BJ (cell line): ENCODE data around the gene ACOX3. TPM values are rescaled to one million over a fixed set of nuclear protein-coding genes. Genes with fewer than 3 reads are reported as not detected.
A peak's percentile ranks its signal among the peaks of the same experiment; 100 is the strongest.

Source experiments
- CTCF ChIA-PET: fragments of 350-600 bp; formaldehyde crosslinking; extraction: SDS; loops from one replicate; lab custom pipeline; 2021; ENCODE audit warnings: antibody characterized with exemption, inconsistent platforms; lab: Yijun Ruan, JAX
- POLR2A ChIA-PET: fragments of 300-600 bp; sonication (Branson Sonifier 250); formaldehyde crosslinking; extraction: SDS; loops from one replicate; lab custom pipeline; 2021; ENCODE audit warnings: antibody characterized with exemption; lab: Charles Lee
- DNase-seq: peaks from one replicate; pipeline ENCODE4 v3.0.0-alpha.2; 2011; ENCODE audit warnings: low read depth
- H3K27me3 ChIP-seq: 2 replicates; pipeline ENCODE4 v1.6.0; 2011; ENCODE audit warnings: low read length; ENCODE audit not compliant: control insufficient read depth, insufficient read depth
- H3K36me3 ChIP-seq: 2 replicates; pipeline ENCODE4 v1.5.1; 2011; ENCODE audit warnings: low read length; ENCODE audit not compliant: control insufficient read depth, insufficient read depth
- H3K4me3 ChIP-seq: 2 replicates; pipeline ENCODE4 v1.5.1; 2011; ENCODE audit warnings: low read depth, mild to moderate bottlenecking, control low read depth, low read length
- polyA plus RNA-seq: library from polyadenylated mRNA; depleted of rRNA; stranded (reverse); fragments of >200 nt; gene quantifications from 2 replicates; pipeline ENCODE4 v1.2.3, GENCODE V29; 2011
- TF ChIP-seq, protein P1 (sequence below): IDR thresholded peaks from 2 replicates; pipeline ENCODE4 v1.5.1; 2011; ENCODE audit warnings: low read depth, mild to moderate bottlenecking, control low read depth, inconsistent platforms, low read length, moderate library complexity; ENCODE audit not compliant: insufficient read depth

ACOX3 gene
- polyA plus RNA-seq, 1 experiment: 10.2 TPM

GRCh38 chr4:8395504-8396296, 44.8 kb downstream of the ACOX3 start:
- ChIA-PET CTCF (interaction anchor here (0.6 to 5.1 kb wide), 5 partner anchors 7 to 712 kb away, joined by 3 to 36 read pairs (median 6); no protein-coding TSS in a partner anchor), POLR2A (no interaction called here)
- no peaks in the 10 kb centered on the region for H3K27me3 ChIP-seq
- peaks cover 13% of the 10 kb centered on the region for H3K36me3 ChIP-seq
- DNase-seq: no peak
- TF ChIP-seq, protein P1, sequence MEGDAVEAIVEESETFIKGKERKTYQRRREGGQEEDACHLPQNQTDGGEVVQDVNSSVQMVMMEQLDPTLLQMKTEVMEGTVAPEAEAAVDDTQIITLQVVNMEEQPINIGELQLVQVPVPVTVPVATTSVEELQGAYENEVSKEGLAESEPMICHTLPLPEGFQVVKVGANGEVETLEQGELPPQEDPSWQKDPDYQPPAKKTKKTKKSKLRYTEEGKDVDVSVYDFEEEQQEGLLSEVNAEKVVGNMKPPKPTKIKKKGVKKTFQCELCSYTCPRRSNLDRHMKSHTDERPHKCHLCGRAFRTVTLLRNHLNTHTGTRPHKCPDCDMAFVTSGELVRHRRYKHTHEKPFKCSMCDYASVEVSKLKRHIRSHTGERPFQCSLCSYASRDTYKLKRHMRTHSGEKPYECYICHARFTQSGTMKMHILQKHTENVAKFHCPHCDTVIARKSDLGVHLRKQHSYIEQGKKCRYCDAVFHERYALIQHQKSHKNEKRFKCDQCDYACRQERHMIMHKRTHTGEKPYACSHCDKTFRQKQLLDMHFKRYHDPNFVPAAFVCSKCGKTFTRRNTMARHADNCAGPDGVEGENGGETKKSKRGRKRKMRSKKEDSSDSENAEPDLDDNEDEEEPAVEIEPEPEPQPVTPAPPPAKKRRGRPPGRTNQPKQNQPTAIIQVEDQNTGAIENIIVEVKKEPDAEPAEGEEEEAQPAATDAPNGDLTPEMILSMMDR: no peak
- no peak overlapping the region for H3K4me3 ChIP-seq

GRCh38 chr4:8394806-8395205, 45.7 kb downstream of the ACOX3 start:
- TF ChIP-seq, protein P1: no peak
- POLR2A ChIA-PET: no interaction called here
- H3K36me3 ChIP-seq: peaks cover 14% of the 10 kb centered on the region
- CTCF ChIA-PET: interaction anchor here (0.9 to 5.1 kb wide), 6 partner anchors 8 to 153 kb away, joined by 3 to 36 read pairs (median 5); no protein-coding TSS in a partner anchor
- no peaks in the 10 kb centered on the region for H3K27me3 ChIP-seq
- H3K4me3 ChIP-seq: no peak overlapping the region
- DNase-seq: no peak

- DNase-seq: no peak
- H3K4me3 ChIP-seq: no peak overlapping the region
- CTCF ChIA-PET: interaction anchor here (0.7 to 5.1 kb wide), 9 partner anchors 9 to 553 kb away, joined by 3 to 36 read pairs (median 5); no protein-coding TSS in a partner anchor
- TF ChIP-seq, protein P1: no peak
- peaks cover 14% of the 10 kb centered on the region for H3K36me3 ChIP-seq
- no peaks in the 10 kb centered on the region for H3K27me3 ChIP-seq
- POLR2A ChIA-PET: no interaction called here
Observed at GRCh38 chr4:8394061-8394519, 46.4 kb downstream of the ACOX3 start.

DNA sequence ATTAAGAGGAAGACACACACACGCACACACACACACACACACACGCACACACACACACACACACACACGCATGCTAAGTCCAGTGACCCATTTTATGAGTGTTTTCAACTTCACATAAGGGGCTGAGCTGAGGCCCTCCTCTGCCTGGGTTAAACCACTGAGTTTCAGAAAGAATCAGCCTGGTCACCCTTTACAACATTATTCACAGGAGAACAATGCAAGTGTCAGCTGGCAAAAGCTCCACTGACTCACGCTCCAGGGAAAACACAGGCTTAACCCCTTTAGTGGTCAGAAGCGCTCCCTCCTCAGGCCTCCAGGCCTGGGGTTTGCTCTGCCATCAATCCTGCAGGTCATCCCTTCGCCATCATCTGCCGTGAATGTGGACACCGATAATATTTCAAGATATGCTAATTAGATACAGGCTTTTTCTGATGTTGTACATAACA, 46.9 kb downstream of the ACOX3 start:
- peak; percentile 96 for DNase-seq
- POLR2A ChIA-PET: no interaction called here
- Histone ChIP-seq H3K27me3 (no peaks in the 10 kb centered on the region), H3K4me3 (no peak overlapping the region), H3K36me3 (peaks cover 16% of the 10 kb centered on the region)
- CTCF ChIA-PET: interaction anchor here (0.7 to 5.1 kb wide), 7 partner anchors 10 to 552 kb away, joined by 3 to 36 read pairs (median 5); no protein-coding TSS in a partner anchor
- TF ChIP-seq, protein P1: peak; percentile 40

DNA sequence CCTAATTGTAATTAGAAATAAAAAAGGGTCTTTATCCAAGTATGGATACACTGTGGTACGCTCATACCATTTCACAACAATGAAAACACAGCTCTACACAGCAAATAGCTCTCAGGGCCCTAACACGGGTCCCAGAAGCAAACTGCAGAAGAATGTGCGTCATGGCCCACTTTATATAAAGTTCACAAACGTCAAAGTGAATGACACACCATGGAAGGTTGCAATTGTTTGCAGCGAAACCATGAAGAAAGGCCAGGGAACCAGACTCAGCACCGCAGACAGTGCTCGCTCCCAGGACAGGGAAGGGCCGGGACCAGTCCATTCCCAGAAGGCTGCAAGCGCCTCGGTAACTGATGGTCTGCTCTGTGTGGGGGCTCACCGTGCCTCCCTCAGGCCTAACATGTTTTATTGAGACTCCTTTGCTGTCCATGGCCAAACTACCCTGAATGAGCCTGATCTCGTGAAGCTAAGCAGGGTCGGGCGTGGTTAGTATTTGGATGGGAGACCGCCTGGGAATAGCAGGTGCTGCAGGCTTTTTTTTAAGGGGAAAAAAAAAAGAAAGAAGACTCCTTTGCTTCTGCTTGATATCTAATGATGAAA, 47.8 kb downstream of the ACOX3 start:
- POLR2A ChIA-PET: no interaction called here
- Histone ChIP-seq H3K4me3 (no peak overlapping the region), H3K36me3 (peaks cover 23% of the 10 kb centered on the region), H3K27me3 (no peaks in the 10 kb centered on the region)
- CTCF ChIA-PET: interaction anchor here (1.9 kb wide), 1 partner anchor 118 kb away, joined by 5 read pairs; no protein-coding TSS in a partner anchor
- DNase-seq: no peak
- TF ChIP-seq, protein P1: no peak
